Ascending aorta (tissue), 2 donors: ENCODE data around the gene MIER1. TPM values are rescaled to one million over a fixed set of nuclear protein-coding genes. Genes with fewer than 3 reads are reported as not detected.
A peak's percentile ranks its signal among the peaks of the same experiment; 100 is the strongest.

ENCODE experiments used
- DNase-seq, 2 donors: peaks; one replicate each; pipeline ENCODE4 v3.0.0-alpha.2; 2019; ENCODE audit warnings: low spot score in 2 of 2
- H3K27ac ChIP-seq, 2 donors: fragments of 200-600 bp; sonication (generic); one replicate each; pipeline ENCODE4 v1.5.1; 2016 to 2017; ENCODE audit warnings: mild to moderate bottlenecking in 1 of 2
- H3K27me3 ChIP-seq: fragments of 200-600 bp; sonication (generic); one replicate; pipeline ENCODE4 v1.5.1; 2017
- H3K36me3 ChIP-seq, 2 donors: fragments of 200-600 bp; sonication (generic); one replicate each; pipeline ENCODE4 v1.5.1; 2016
- H3K4me1 ChIP-seq, 2 donors: fragments of 200-600 bp; sonication (generic); one replicate each; pipeline ENCODE4 v1.5.1; 2016 to 2017; ENCODE audit warnings: mild to moderate bottlenecking in 1 of 2
- H3K4me3 ChIP-seq, 2 donors: fragments of 200-600 bp; sonication (generic); one replicate each; pipeline ENCODE4 v1.5.1; 2016 to 2017; ENCODE audit warnings: mild to moderate bottlenecking in 1 of 2
- H3K9me3 ChIP-seq, 2 donors: fragments of 200-600 bp; sonication (generic); one replicate each; pipeline ENCODE4 v1.5.1; 2016
- CTCF ChIP-seq, 3 experiments: fragments of 200-600 bp in 2 of 3; fragments of 450-650 bp in 1 of 3; sonication (generic) in 2 of 3; IDR thresholded peaks; one replicate each; pipeline ENCODE4 v1.5.1; 2016 to 2019; ENCODE audit warnings: antibody characterized with exemption in 3 of 3, mild to moderate bottlenecking in 1 of 3, moderate library complexity in 1 of 3
- intact Hi-C: fragments of 100-400 bp; cut with DNase I; formaldehyde crosslinking; loops from one replicate; pipeline ENCODE4 v1.15.1; 2023
- total RNA-seq: library from RNA; depleted of rRNA; stranded (reverse); fragments of >200 nt; gene quantifications from one replicate; pipeline ENCODE4 v1.1.0, GENCODE V29; 2016

MIER1 gene
- total RNA-seq, 1 donor from 2014 or later, result 18.4 TPM

- Histone ChIP-seq H3K4me3 (no peak overlapping the region), H3K27me3 (no peaks in the 10 kb centered on the region), H3K27ac (peak overlapping the region; percentile 45 to 57), H3K9me3 (no peaks in the 10 kb centered on the region), H3K4me1 (no peaks in the 10 kb centered on the region), H3K36me3 (peaks cover 22 to 25% of the 10 kb centered on the region in 2 donors)
- intact Hi-C loops, result no loop called here
- no peak for DNase-seq
- no peak for TF ChIP-seq CTCF (IDR thresholded peaks at IDR 0.05)
Observed at GRCh38 chr1:67001682-67002425, 77.1 kb downstream of the MIER1 start.

GRCh38 chr1:67004176-67004575 lies 79.4 kb downstream of the MIER1 start:
- intact Hi-C loops, result no loop called here
- DNase-seq, result no peak

GRCh38 chr1:67005068-67005467 lies 80.3 kb downstream of the MIER1 start:
- DNase-seq, result no peak
- Histone ChIP-seq H3K27ac (peak overlapping the region in 1 of 2 donors; percentile 43), H3K4me1 (no peaks in the 10 kb centered on the region), H3K9me3 (no peaks in the 10 kb centered on the region), H3K36me3 (peaks cover 13 to 15% of the 10 kb centered on the region in 2 donors), H3K27me3 (no peaks in the 10 kb centered on the region), H3K4me3 (no peak overlapping the region)
- TF ChIP-seq CTCF (IDR thresholded peaks at IDR 0.05), result no peak
- intact Hi-C loops, result no loop called here

More at GRCh38 chr1:67004176-67004575, 79.4 kb downstream of the MIER1 start:
- H3K27ac ChIP-seq, result no peak overlapping the region
- no peaks in the 10 kb centered on the region for H3K27me3 ChIP-seq
- H3K4me3 ChIP-seq, result no peak overlapping the region
- TF ChIP-seq CTCF (IDR thresholded peaks at IDR 0.05), result no peak
- no peaks in the 10 kb centered on the region for H3K4me1 ChIP-seq
- no peaks in the 10 kb centered on the region for H3K9me3 ChIP-seq
- peaks cover 13 to 15% of the 10 kb centered on the region in 2 donors for H3K36me3 ChIP-seq

- no peak for TF ChIP-seq CTCF (IDR thresholded peaks at IDR 0.05)
- intact Hi-C loops, result loop anchor here (10.0 kb wide), 1 partner anchor 425 kb away; the partner anchor contains the start of gene SERBP1
- no peak for DNase-seq
- Histone ChIP-seq H3K27ac (no peak overlapping the region), H3K27me3 (no peaks in the 10 kb centered on the region), H3K36me3 (peaks cover 0 to 5% of the 10 kb centered on the region in 2 donors), H3K4me1 (no peaks in the 10 kb centered on the region), H3K4me3 (no peak overlapping the region), H3K9me3 (no peaks in the 10 kb centered on the region)
Observed at GRCh38 chr1:67009792-67010191, 85.0 kb downstream of the MIER1 start.

GRCh38 chr1:67013573-67013972 lies 88.8 kb downstream of the MIER1 start:
- intact Hi-C loops, result loop anchor here (10.0 kb wide), 1 partner anchor 421 kb away; the partner anchor contains the start of gene SERBP1
- Histone ChIP-seq H3K4me3 (no peak overlapping the region), H3K27ac (no peak overlapping the region), H3K36me3 (no peaks in the 10 kb centered on the region), H3K4me1 (peaks cover 0 to 10% of the 10 kb centered on the region in 2 donors), H3K9me3 (no peaks in the 10 kb centered on the region), H3K27me3 (no peaks in the 10 kb centered on the region)
- no peak for TF ChIP-seq CTCF (IDR thresholded peaks at IDR 0.05)
- no peak for DNase-seq
